WTC11 (cell line): Measurements from ENCODE around the gene IL17RC.

ENCODE experiments used
- AFF4 ChIP-seq: sonication (generic); formaldehyde crosslinking; IDR thresholded peaks from 2 replicates; pipeline ENCODE4 v1.8.1; 2023; ENCODE audit warnings: mild to moderate bottlenecking, missing genetic modification reagents, borderline replicate concordance
- ARID4B ChIP-seq: sonication (generic); formaldehyde crosslinking; IDR thresholded peaks from 2 replicates; pipeline ENCODE4 v1.8.0; 2023; ENCODE audit warnings: missing genetic modification reagents, mild to moderate bottlenecking, borderline replicate concordance
- CTCF ChIP-seq: fragments of 200-600 bp; IDR thresholded peaks from 2 replicates; pipeline ENCODE4 v1.8.0; 2022; ENCODE audit warnings: antibody characterized with exemption
- E2F1 ChIP-seq: sonication (generic); formaldehyde crosslinking; IDR thresholded peaks from 2 replicates; pipeline ENCODE4 v1.8.0; 2022; ENCODE audit warnings: mild to moderate bottlenecking, missing genetic modification reagents
- ESRRA ChIP-seq: sonication (generic); formaldehyde crosslinking; IDR thresholded peaks from 2 replicates; pipeline ENCODE4 v1.8.1; 2022; ENCODE audit warnings: mild to moderate bottlenecking, missing genetic modification reagents, borderline replicate concordance
- JUN ChIP-seq: sonication (generic); formaldehyde crosslinking; IDR thresholded peaks from 2 replicates; pipeline ENCODE4 v1.8.0; 2023; ENCODE audit warnings: mild to moderate bottlenecking, missing genetic modification reagents
- NFE2L1 ChIP-seq: sonication (generic); formaldehyde crosslinking; IDR thresholded peaks from 2 replicates; pipeline ENCODE4 v1.8.1; 2023; ENCODE audit warnings: missing genetic modification reagents
- SMAD3 ChIP-seq: sonication (generic); formaldehyde crosslinking; IDR thresholded peaks from 2 replicates; pipeline ENCODE4 v1.8.0; 2022; ENCODE audit warnings: missing genetic modification reagents, mild to moderate bottlenecking, borderline replicate concordance
- ZNF121 ChIP-seq: sonication (generic); formaldehyde crosslinking; IDR thresholded peaks from 2 replicates; pipeline ENCODE4 v1.8.0; 2023; ENCODE audit warnings: missing genetic modification reagents

GRCh38 chr3:9888540-9888939, 28.4 kb upstream of the IL17RC start:
- TF ChIP-seq JUN (CRISPR knock-in tag) (no peak), ZNF121 (CRISPR knock-in tag) (no peak), ARID4B (CRISPR knock-in tag) (no peak), CTCF (no peak), ESRRA (no peak), E2F1 (no peak), AFF4 (CRISPR knock-in tag) (no peak), SMAD3 (CRISPR knock-in tag) (no peak), NFE2L1 (CRISPR knock-in tag) (no peak)
